Activated CD8-positive, alpha-beta memory T cell treated with anti-CD3 and anti-CD28 coated beads for 48 hours (primary cell): Measurements from ENCODE around the gene RAP1GAP2.
"Not testable (repeated sequence)": the region's sequence is repeated elsewhere in the genome, so short reads cannot be mapped to it uniquely, and the experiment has no call there.

Experiments used
- DNase-seq, 3 experiments: peaks; one replicate each; pipeline ENCODE4 v3.0.0-alpha.2; 2020; ENCODE audit warnings: low read depth in 2 of 3, low spot score in 2 of 3

Gene RAP1GAP2

GRCh38 chr17:2964028-2964356 is 167.8 kb downstream of the RAP1GAP2 start:
- no peak for DNase-seq

GRCh38 chr17:2964370-2964769 is 168.1 kb downstream of the RAP1GAP2 start:
- DNase-seq: no peak

- DNase-seq: no peak
Observed at GRCh38 chr17:2964831-2965230, 168.6 kb downstream of the RAP1GAP2 start.

- DNase-seq: no peak
Observed at GRCh38 chr17:2965621-2966595, 169.7 kb downstream of the RAP1GAP2 start.

- no peak for DNase-seq
Observed at GRCh38 chr17:2967515-2967914, 171.3 kb downstream of the RAP1GAP2 start.

- DNase-seq: no peak
Observed at GRCh38 chr17:2971851-2972250, 175.6 kb downstream of the RAP1GAP2 start.

- DNase-seq: no peak
Observed at GRCh38 chr17:2972749-2973148, 176.5 kb downstream of the RAP1GAP2 start.

GRCh38 chr17:2974347-2974746 is 178.1 kb downstream of the RAP1GAP2 start:
- no peak for DNase-seq

GRCh38 chr17:2975469-2975958 is 179.3 kb downstream of the RAP1GAP2 start:
- DNase-seq: no peak

- no peak for DNase-seq
Observed at GRCh38 chr17:2977157-2977556, 180.9 kb downstream of the RAP1GAP2 start.

GRCh38 chr17:2978116-2978515 is 181.9 kb downstream of the RAP1GAP2 start:
- DNase-seq: no peak

- no peak for DNase-seq
Observed at GRCh38 chr17:2978991-2979390, 182.8 kb downstream of the RAP1GAP2 start.

GRCh38 chr17:2980211-2980903 is 184.1 kb downstream of the RAP1GAP2 start:
- DNase-seq: no peak

- no peak for DNase-seq
Observed at GRCh38 chr17:2980904-2981246, 184.6 kb downstream of the RAP1GAP2 start.

- DNase-seq: no peak
Observed at GRCh38 chr17:2981325-2981724, 185.1 kb downstream of the RAP1GAP2 start.

GRCh38 chr17:2982854-2983253 is 186.6 kb downstream of the RAP1GAP2 start:
- no peak for DNase-seq

GRCh38 chr17:2983255-2983654 is 187.0 kb downstream of the RAP1GAP2 start:
- DNase-seq: no peak

- no peak for DNase-seq
Observed at GRCh38 chr17:2985318-2985717, 189.1 kb downstream of the RAP1GAP2 start.

- no peak for DNase-seq
Observed at GRCh38 chr17:2986925-2987324, 190.7 kb downstream of the RAP1GAP2 start.

- DNase-seq: not testable (repeated sequence)
Observed at GRCh38 chr17:2989396-2989795, 193.2 kb downstream of the RAP1GAP2 start.

- no peak for DNase-seq
Observed at GRCh38 chr17:2989855-2990254, 193.6 kb downstream of the RAP1GAP2 start.

GRCh38 chr17:2990396-2990795 is 194.2 kb downstream of the RAP1GAP2 start:
- DNase-seq: no peak
